ENCODE measurements around the gene ALPL.

- no peak for TF ChIP-seq CTCF (conservative IDR thresholded peaks at IDR 0.05)
- no peak for TF ChIP-seq EZH2 (IDR thresholded peaks at IDR 0.05; ENCODE audit: low read depth)
Measured at GRCh38 chr1:21518774-21519455, 9.7 kb downstream of the ALPL start.
